GM19455 (cell line): ENCODE results near the gene APOL5.
"Not testable (repeated sequence)": the region's sequence is repeated elsewhere in the genome, so short reads cannot be mapped to it uniquely, and the experiment has no call there.

Experiments used
- ATAC-seq: cut with Tn5 transposase; IDR thresholded peaks from one replicate; pipeline ENCODE4 v1.9.1; 2021; ENCODE audit not compliant: unreplicated experiment

APOL5 gene, protein sequence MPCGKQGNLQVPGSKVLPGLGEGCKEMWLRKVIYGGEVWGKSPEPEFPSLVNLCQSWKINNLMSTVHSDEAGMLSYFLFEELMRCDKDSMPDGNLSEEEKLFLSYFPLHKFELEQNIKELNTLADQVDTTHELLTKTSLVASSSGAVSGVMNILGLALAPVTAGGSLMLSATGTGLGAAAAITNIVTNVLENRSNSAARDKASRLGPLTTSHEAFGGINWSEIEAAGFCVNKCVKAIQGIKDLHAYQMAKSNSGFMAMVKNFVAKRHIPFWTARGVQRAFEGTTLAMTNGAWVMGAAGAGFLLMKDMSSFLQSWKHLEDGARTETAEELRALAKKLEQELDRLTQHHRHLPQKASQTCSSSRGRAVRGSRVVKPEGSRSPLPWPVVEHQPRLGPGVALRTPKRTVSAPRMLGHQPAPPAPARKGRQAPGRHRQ

DNA sequence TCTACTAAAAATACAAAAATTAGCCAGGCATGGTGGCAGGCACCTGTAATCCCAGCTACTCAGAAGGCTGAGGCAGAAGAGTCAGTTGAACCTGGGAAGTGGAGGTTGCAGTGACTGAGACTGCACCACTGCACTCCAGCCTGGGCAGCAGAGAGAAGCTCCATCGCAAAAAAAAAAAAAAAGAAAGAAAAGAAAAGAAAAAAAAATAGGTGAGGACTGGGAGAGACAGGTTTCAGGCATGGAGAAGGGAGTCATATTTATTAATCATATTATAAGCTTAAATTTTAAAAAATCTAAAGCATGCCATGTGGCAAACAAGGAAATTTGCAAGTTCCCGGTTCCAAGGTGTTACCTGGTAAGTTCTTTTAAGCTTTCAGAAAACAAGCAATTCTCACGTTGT, at the start of gene APOL5:
Gene APOL5 (plus strand): TSS at position 301 of the 400 bp plus-strand sequence. CDS start 0 bp downstream, at position 301.
- no peak for ATAC-seq

DNA sequence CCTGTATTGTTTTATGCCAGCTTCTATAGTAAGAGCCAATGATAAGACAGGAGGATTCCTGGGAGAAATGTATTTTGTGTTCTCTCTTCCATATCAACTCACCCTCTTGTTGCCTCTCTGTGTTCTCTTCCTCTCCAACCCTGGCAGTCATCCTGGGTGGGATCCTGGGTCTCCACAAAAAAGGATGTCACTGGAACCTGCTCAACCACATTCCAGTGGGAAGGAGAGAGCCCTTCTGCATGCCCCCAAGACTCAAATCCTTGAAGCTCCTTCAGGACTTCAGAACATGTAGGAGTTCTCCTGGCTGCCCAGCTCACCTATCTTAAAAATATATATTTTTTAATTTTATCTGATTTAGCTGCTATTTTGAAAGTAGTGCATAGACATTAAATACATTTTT, 43.3 kb upstream of the APOL5 start:
- no peak for ATAC-seq

DNA sequence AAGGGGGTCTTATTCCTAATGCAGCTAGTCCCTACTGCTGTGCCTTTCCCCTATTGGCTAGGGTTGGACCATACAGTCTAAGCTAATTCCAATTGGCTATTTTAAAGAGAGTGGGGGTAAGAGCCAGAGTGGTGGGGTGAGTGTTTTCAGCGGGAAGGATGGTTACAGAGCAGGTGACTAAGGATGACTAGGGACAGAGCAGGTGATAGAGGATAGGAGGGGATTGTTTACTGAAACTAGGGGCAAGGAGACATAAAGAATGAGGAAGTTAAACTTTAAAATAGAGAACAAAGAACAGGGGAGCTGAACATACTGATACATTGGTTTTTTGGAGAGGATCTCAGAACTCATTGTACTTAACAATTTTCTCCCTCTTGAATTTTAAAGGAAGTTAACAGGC, 41.6 kb upstream of the APOL5 start:
- ATAC-seq, result not testable (repeated sequence)

DNA sequence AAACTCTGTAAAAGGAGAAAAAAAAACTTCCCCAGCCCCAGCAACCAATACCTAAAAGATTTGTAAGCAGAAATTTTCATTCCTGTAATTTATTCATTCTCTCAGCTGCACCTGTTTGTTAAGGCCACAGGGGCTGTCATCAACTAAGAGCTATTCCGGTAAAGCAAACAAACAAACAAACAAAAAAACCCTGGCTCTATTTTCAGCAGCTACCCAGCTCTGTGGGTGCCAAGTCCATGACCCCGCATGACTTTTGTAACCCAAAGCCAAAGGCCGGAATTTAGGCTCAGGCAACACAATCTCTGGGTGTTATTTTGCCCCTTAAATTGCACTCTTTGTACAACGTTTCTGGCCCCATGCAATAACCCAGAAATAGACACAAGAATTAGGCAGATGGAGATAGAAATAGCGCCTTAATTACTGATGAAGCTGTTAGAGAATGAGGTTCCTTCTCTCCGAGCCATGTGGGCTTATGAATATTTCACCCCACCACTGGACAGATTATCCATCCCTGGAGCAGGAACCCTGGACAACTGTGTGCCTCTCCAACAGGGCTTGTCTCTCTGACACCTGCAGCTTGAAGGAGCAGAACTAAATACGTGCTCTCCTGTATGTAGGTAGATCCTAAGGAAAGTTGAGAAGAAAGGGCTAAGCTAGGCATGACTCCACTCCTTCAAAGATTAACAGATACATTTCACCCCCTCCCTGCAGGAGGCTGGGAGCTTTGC, 40.0 kb upstream of the APOL5 start:
- ATAC-seq, result no peak

DNA sequence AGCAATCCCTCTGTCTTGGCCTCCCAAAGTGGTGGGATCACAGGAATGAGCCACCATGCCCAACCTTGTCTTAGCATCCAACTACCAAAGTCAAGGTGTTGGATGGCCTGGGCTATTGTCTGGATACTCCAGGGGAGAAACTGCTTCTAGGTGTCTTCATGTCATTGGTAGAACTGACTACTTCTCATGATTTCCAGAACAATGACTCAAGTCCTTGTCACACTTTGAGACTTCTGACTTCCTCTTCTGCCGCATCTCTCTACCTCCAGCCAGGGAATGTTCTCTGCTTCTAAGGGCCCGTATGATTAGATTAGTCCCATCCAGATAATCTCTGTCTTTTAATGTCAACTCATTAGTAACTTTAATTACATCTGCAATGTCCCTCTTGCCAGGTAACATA, 38.8 kb upstream of the APOL5 start:
- no peak for ATAC-seq

DNA sequence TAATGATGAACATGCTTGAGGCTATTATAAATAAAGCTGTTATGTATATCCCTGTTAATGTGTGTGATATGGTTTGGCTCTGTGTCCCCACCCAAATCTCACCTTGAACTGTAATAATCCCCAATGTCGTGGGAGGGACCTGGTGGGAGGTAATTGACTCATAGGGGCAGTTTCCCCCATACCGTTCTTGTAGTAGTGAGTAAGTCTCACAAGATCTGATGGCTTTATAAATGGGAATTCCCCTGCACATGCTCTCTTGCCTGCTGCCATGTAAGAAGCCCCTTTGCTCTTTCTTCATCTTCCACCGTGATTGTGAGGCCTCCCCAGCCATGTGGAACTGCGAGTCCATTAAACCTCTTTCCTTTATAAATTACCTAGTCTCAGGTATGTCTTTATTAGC, 38.2 kb upstream of the APOL5 start:
- ATAC-seq, result not testable (repeated sequence)

DNA sequence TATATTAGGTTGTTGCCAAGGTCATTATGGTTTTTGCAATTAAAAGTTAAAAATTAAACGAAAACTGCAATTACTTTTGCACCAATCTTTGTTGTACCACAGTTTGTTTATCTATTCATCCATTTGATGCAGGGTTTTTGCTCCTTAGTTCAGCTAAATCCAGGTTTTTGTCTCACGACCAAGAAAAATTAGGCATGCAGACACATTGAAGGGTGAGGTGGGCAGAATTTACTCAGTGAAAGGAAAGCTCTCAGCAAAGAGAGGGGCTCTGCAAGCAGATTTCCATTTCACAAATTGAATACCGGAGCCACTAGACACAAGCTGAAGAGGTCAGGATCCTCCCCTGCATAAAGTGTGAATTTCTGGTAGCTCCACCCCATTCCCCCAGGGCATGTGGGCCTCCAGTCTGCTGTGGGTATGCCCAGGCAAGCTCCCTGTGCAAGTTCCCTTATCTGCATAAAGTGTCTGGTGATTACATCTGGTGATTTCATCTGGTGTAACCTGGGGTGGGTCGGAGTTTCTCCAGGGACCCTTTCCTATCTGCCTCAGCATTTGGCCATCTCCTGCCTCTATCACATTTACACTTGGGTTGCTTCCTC, 36.1 kb upstream of the APOL5 start:
- no peak for ATAC-seq

DNA sequence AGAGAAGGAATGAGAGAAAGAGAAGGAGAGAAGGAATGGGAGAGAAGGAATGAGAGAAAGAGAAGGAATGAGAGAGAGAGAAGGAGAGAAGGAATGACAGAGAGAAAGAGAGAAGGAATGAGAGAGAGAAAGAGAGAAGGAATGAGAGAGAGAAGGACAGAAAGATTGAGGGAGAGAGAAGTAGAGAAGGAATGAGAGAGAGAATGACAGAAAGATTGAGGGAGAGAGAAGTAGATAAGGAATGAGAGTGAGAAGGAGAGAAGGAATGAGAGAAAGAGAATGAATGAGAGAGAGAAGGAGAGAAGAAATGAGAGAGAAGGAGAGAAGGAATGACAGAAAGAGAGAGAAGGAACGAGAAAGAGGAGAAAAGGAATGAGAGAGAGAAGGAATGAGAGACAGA, 34.1 kb upstream of the APOL5 start:
- ATAC-seq, result no peak

DNA sequence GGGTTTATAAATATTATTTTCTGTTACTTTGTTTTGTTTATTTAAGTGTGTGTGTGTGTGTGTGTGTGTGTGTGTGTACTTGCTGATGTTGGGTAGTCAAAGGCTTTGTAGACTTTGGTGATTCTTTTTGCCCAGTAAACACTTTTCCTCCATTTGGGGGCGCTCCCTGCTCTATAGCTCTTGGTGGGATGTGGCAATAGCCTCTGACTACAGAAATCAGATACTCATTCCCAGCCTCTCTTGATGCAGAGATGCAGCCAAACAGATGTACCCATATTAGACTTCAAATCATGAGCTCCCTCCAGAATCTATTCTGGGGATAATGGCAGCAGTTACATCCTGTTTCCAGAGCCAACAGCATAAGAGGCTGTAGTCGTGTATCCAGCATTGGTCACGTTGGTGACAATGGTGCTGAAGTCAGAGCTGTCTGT, 33.4 kb upstream of the APOL5 start:
- ATAC-seq, result no peak

DNA sequence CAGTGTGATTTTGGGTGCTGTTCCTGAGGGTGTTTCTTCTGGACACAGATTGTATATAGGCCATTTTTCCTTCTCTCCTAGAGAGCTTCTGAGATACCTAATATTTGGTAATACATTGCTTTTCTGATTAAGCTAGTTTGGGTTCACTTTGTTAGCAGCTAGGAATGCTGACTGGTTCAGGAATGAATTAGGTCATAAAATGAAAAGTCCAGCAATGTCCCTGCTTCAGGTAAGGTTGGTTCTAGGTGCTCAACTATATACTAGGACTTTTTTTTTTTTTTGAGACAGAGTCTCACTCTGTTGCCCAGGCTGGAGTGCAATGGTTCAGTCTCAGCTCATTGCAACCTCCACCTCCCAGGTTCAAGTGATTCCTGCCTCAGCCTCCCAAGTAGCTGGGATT, 32.9 kb upstream of the APOL5 start:
- ATAC-seq, result no peak

DNA sequence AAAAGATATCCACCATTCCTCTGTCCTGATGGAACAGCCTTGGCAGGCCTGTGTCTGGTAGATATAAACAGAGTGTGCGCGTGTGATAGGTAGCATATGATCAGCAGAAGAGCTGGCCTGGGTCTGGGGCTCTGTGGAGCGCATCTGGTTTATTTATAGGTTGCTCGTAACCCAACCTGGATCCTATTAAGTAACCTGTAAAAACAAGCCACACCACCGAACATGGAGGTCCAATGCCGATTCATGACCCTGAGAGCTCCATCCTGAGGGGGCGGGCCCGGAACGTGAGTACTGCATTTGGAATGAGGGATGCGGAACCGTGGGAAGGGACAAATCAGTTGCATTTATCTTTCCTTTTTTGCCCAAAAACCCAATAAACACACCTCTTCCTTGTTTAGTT, 31.9 kb upstream of the APOL5 start:
- no peak for ATAC-seq

DNA sequence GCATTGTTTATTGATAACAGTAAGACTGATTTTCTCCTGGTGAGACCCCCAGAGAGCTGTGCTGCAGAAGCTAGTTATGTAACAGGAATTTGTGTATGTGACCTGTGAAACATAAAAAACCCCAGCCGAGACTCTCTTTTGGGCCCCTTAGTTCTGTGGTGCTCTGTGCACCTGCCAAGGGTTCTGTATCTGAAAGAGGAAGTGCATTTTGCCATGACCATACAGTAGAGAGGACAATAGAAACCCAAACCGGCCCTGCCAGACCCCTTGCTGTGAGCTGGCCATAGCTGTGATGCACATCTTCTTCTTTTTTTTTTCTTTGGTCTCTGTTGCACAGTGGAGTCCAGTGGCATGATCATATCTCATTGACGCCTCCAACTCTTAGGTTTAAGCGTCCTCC, 31.4 kb upstream of the APOL5 start:
- no peak for ATAC-seq

DNA sequence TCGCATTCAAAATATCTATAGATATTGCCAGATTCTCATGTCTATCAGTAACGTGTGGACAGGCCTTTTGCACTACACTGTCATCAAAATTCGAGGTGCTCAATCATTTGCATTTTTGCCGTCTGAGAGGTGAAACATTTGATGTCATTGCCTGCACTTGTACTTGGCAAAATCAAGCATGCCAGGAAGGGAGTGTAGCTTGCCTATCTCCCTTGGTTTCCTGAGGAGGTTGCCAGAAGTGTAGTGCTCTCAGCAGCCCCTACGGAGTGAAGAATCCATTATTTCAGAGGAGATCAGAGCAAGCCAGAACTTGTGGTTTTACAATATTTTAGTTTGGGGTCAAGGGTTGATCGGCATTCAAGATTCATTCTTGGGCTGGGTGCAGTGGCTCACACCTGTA, 30.2 kb upstream of the APOL5 start:
- ATAC-seq, result no peak

DNA sequence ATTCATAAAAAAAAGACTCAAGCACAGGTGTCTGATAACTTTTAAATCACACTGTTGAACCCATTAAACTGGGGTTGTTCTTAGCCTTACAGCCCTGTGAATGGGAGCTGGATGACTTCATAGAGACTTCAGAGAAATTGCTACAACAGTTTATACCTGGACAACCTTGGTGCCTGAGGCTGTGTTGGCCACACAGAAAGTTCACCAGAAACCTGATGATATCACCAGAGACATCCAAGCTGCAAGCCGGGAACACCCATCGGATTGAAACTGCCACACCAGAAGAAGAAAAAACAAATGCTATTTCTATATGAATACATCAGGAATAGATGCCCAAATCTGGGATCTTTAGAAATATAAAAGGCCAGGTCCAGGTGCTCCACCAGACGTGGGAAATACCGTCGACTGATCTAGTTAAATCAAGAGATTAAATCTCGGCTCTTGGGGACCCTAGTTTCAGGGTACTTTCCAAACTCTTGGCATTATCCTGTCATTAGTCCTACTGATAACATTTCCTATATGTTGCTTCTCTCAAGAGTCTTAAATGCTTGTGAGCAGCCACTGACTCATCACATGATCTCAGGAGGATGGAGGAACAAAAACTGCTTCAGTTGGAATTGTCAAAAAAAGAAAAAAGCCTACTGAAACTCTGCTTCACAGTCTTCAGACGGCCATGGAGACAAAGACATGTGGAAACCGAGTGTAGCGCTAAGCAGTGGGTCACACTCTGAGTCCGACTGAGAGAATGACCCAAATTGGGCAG, 28.6 kb upstream of the APOL5 start:
- ATAC-seq, result no peak

DNA sequence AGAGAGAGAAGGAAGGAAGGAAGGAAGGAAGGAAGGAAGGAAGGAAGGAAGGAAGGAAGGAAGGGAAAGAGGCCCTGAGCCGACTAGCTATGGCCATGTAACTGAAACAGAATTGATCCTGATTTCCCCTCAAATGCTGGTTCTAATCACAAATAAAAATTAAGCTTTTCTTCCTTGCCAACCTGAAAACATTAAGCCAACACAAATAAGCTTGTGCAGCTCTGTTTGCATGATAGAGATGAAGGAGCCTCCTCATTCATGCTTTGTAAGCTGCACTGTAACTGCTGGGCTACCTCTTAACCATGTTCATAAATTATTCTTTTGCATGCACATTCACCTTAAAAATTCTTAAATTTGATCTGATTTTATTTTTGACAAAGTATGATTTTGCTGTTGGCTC, 27.7 kb upstream of the APOL5 start:
- ATAC-seq, result no peak

DNA sequence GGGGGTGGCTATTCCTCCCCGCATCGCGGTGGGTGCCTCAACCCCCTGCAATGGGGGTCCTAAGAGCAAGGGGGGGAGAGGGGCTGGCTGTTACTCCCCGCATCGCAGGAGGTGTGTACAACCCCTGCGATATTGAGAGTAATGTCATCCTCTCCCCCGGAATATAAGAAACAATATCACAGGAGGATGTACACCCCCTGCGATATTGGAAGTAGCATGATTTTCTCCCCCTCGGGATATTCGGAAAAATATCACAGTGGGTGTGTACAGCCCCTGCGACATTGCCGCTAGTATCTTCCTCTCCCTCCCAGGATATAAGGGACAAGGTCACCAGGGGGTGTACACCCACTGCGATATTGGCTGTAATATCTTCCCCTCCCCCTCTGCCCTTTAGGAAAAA, 22.5 kb upstream of the APOL5 start:
- no peak for ATAC-seq

DNA sequence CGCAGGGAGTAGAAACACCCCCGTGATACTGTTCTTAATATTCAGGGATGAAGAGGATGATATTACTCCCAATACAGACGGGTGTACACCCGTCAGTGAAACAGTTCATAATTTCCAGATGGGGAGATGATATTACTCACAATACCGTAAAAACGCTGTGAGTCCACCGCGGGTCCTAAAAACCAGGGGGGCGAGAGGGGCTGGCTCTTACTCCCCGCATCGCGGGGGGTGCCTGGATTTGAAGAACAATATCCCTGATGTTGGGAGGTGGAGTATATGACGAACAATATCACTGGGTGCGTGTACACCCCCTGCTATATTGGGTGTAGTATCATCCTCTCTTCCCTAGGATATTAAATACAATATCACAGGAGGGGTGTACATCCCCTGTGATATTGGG, 20.5 kb upstream of the APOL5 start:
- no peak for ATAC-seq

DNA sequence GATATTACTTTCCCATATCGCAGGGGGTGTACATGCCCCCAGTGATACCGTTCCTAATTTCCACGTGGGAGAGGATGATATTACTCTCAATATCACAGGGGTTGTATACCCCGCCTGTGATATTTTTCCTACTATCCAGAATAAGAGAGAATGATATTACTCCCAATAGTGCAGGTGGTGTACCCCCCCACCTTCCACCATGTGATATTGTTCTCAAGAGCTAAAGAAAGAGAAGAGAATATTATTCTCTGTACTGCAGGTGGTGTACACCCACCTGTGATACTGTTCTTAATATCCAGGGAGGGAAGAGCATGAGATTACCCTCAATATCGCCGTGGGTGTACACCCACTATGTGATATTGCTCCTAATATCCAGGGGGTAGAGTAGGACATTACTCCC, 17.8 kb upstream of the APOL5 start:
- not testable (repeated sequence) for ATAC-seq

DNA sequence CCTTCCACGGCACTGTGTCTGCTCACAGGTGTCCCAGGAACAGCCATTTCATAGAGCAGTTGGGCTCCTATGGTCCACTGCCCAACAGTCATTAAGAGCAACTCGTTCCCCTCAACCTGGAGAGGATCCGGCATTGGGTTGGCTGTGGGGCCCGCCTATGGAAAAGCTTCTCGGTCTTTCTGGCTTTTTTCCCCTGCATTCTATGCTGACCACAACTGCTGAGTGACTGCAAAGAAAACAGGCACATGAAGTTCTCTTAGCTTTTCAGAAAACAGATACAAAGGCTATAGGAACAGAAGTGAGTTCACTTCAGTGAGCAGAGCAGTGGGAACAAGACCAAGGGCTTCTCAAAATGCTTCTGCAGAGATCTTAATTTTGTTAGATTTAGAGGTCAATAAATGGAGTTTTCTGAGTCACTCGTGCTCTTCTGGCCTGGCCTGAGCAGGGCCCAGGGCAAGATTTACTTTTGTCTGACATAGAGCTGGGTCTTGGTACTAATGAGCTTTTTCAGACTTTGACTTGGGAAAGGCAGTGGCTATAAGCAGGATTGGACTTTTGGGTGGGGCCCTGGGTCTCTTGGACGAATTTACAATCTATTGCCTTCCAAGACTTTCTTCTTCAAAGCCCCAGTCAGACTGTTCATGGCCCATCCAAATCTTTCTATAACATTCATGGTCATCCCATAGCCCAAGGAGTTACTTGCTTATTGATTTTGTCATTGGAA, 13.6 kb upstream of the APOL5 start:
- no peak for ATAC-seq

DNA sequence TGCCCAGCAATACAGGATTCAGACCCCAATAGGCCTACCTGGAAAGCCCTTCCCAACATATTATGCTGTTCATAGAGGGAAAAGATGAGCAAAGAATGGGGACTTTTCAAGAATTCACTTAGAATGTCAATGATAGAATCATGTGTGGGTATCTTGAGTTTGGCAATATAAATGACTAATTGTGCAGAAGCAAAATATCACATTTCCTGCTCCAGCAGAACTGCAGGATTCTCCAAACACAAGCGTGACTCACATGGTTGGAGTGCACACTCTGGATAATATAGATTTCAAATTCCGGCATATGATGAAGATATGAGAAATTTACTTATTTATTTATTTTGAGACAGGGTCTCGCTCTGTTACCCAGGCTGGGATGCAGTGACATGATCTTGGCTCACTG, 12.5 kb upstream of the APOL5 start:
- no peak for ATAC-seq

DNA sequence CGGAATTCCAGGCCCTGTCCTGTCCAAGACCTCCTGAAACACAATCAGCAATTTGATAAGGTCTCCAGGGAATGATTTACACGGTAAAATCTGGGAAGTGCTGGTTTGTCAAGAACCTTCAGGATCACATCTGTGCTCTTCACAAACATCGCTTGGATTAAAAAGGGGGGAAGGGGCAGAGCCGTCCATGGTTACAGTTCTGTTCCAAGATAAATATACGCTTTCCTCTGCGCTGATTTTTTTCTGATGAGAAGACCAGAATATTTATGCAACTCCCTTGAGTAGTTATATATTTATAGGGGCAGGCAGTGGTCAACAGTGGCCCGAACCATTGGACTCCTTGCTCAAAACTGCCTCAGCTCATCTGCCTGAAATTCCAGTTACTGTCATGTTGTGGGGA, 9.2 kb upstream of the APOL5 start:
- ATAC-seq, result no peak
